ENCODE measurements around the gene PLA2G4E. TPM values are rescaled to one million over a fixed set of nuclear protein-coding genes. Genes with fewer than 3 reads are reported as not detected.

PLA2G4E gene
- polyA plus RNA-seq, 1 donor (not counting 4 experiments of a cell fraction or from before 2014, with no cell fraction given) = 3.5 TPM

DNA sequence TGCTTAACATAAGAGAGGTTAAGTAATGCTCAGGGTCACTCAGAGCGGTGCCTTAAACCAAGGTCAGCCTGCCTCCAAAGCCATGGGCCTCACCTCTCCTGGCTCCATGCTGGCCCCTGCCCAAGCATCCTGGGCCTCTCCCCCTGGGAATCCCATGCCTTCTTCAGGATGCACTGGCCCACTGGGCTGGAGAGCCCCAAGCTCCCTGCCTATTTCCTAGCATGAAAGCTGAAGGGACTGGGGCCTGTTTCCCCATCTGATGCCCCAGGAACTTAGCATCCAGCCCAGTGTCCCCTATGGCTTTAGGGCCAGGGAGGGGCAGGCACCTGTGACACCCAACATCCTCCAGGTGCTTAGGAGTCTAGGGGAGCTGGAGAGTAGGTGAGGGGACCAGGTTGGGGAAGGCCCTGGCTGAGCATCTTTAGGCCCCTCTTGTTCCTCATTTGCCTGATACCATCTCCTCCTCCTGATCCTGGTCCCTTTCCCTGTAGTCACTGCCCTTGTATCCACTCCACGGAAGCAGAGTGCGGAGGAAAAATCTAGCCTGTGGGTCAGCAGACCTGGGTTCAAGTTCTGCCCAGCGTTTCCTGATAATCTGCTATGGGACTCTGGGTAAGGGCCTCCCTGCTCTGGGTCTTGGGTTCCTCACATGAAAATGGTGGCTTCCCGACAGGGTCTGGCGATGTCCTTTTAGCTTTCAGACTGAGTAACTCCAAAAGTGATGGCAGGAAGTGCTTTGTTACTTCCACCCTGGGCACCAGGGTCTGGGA lies 77.1 kb downstream of the PLA2G4E start:
- Histone ChIP-seq H3K36me3 (ENCODE audit: control insufficient read depth in 2 of 2, extremely low read depth in 1 of 2, insufficient read depth in 2 of 2, low read length in 2 of 2) (peaks cover 12 to 37% of the 10 kb centered on the region in 2 experiments), H3K9ac (ENCODE audit: control insufficient read depth, extremely low read depth, insufficient read depth, low read length) (peak overlapping the region; percentile 24), H3K4me2 (ENCODE audit: control insufficient read depth, extremely low read depth, insufficient read depth, low read depth, low read length) (peak overlapping the region; percentile 66), H3K27me3 (ENCODE audit: control insufficient read depth, extremely low read depth, insufficient read depth, low read length) (no peaks in the 10 kb centered on the region), H3K4me1 (ENCODE audit: control insufficient read depth, extremely low read depth, insufficient read depth, low read length) (peaks cover 82% of the 10 kb centered on the region), H3K9me1 (ENCODE audit: control insufficient read depth, extremely low read depth, insufficient read depth, low read length) (no peaks in the 10 kb centered on the region), H2AFZ (ENCODE audit: control insufficient read depth, low read length) (no peak overlapping the region), H3K27ac (ENCODE audit: control insufficient read depth, insufficient read depth, low read length) (peak overlapping the region; percentile 53), H3K4me3 (ENCODE audit: control insufficient read depth in 2 of 3, extremely low read depth in 1 of 3, insufficient read depth in 2 of 3, low read depth in 1 of 3, low read length in 3 of 3) (peak overlapping the region in 1 of 3 experiments; percentile 8), H4K20me1 (ENCODE audit: control insufficient read depth, extremely low read depth, insufficient read depth, low read length) (no peaks in the 10 kb centered on the region), H3K9me3 (ENCODE audit: control insufficient read depth, low read depth, low read length) (no peaks in the 10 kb centered on the region), H3K79me2 (ENCODE audit: control insufficient read depth, insufficient read depth, low read length) (peaks cover 50% of the 10 kb centered on the region)
- dilution Hi-C loops (cut with MboI; ENCODE audit: extremely low pct_ligation_motif_present, low sequenced_read_pairs) = no loop called here
- DNase-seq (ENCODE audit: low read depth, low spot score) (no peak), FAIRE-seq (peak; percentile 36)
- TF ChIP-seq CTCF (optimal IDR thresholded peaks at IDR 0.05 in 1 of 3, IDR thresholded peaks at IDR 0.05 in 1 of 3, conservative IDR thresholded peaks at IDR 0.05 in 1 of 3; ENCODE audit: extremely low read depth in 1 of 3, insufficient read depth in 2 of 3, low read length in 3 of 3) (no peak), EZH2 (IDR thresholded peaks at IDR 0.05; ENCODE audit: low read length) (no peak)

GRCh38 chr15:41942886-41943285 lies 78.0 kb downstream of the PLA2G4E start:
- Histone ChIP-seq H3K4me2 (ENCODE audit: control insufficient read depth, extremely low read depth, insufficient read depth, low read depth, low read length) (no peak overlapping the region), H3K4me3 (ENCODE audit: control insufficient read depth in 2 of 3, extremely low read depth in 1 of 3, insufficient read depth in 2 of 3, low read depth in 1 of 3, low read length in 3 of 3) (no peak overlapping the region), H3K4me1 (ENCODE audit: control insufficient read depth, extremely low read depth, insufficient read depth, low read length) (peaks cover 81% of the 10 kb centered on the region), H2AFZ (ENCODE audit: control insufficient read depth, low read length) (no peak overlapping the region), H3K9ac (ENCODE audit: control insufficient read depth, extremely low read depth, insufficient read depth, low read length) (no peak overlapping the region), H3K79me2 (ENCODE audit: control insufficient read depth, insufficient read depth, low read length) (peaks cover 51% of the 10 kb centered on the region), H3K9me3 (ENCODE audit: control insufficient read depth, low read depth, low read length) (no peaks in the 10 kb centered on the region), H4K20me1 (ENCODE audit: control insufficient read depth, extremely low read depth, insufficient read depth, low read length) (no peaks in the 10 kb centered on the region), H3K27me3 (ENCODE audit: control insufficient read depth, extremely low read depth, insufficient read depth, low read length) (no peaks in the 10 kb centered on the region), H3K9me1 (ENCODE audit: control insufficient read depth, extremely low read depth, insufficient read depth, low read length) (no peaks in the 10 kb centered on the region), H3K36me3 (ENCODE audit: control insufficient read depth in 2 of 2, extremely low read depth in 1 of 2, insufficient read depth in 2 of 2, low read length in 2 of 2) (peaks cover 12 to 37% of the 10 kb centered on the region in 2 experiments), H3K27ac (ENCODE audit: control insufficient read depth, insufficient read depth, low read length) (peak overlapping the region; percentile 23)
- no peak for TF ChIP-seq CTCF (optimal IDR thresholded peaks at IDR 0.05 in 1 of 3, IDR thresholded peaks at IDR 0.05 in 1 of 3, conservative IDR thresholded peaks at IDR 0.05 in 1 of 3; ENCODE audit: extremely low read depth in 1 of 3, insufficient read depth in 2 of 3, low read length in 3 of 3)
- TF ChIP-seq EZH2 (IDR thresholded peaks at IDR 0.05; ENCODE audit: low read length) = no peak
- DNase-seq (ENCODE audit: low read depth, low spot score) (no peak), FAIRE-seq (no peak)
- dilution Hi-C loops (cut with MboI; ENCODE audit: extremely low pct_ligation_motif_present, low sequenced_read_pairs) = no loop called here

Measured in keratinocyte (primary cell).